ENCODE measurements around the gene SERINC2. TPM values are rescaled to one million over a fixed set of nuclear protein-coding genes. Genes with fewer than 3 reads are reported as not detected.

The SERINC2 gene
- total RNA-seq, 1 donor = 21.2 TPM

- no peak for TF ChIP-seq CTCF (IDR thresholded peaks at IDR 0.05; ENCODE audit: insufficient read depth, low read depth, low read length)
- H3K4me3 ChIP-seq (ENCODE audit: low read depth, low read length) = no peak overlapping the region
- no peak for DNase-seq (ENCODE audit: low read depth)
Measured at GRCh38 chr1:31420716-31421115, 7.7 kb downstream of the SERINC2 start.

GRCh38 chr1:31421371-31422040, 8.5 kb downstream of the SERINC2 start:
- DNase-seq (ENCODE audit: low read depth) = peak; percentile 53
- TF ChIP-seq CTCF (IDR thresholded peaks at IDR 0.05; ENCODE audit: insufficient read depth, low read depth, low read length) = peak; percentile 55
- no peak overlapping the region for H3K4me3 ChIP-seq (ENCODE audit: low read depth, low read length)

GRCh38 chr1:31422505-31423319, 9.7 kb downstream of the SERINC2 start:
- no peak overlapping the region for H3K4me3 ChIP-seq (ENCODE audit: low read depth, low read length)
- peak; percentile 87 for DNase-seq (ENCODE audit: low read depth)
- peak; percentile 98 for TF ChIP-seq CTCF (IDR thresholded peaks at IDR 0.05; ENCODE audit: insufficient read depth, low read depth, low read length)

GRCh38 chr1:31423418-31423947, 10.5 kb downstream of the SERINC2 start:
- no peak for TF ChIP-seq CTCF (IDR thresholded peaks at IDR 0.05; ENCODE audit: insufficient read depth, low read depth, low read length)
- DNase-seq (ENCODE audit: low read depth) = no peak
- no peak overlapping the region for H3K4me3 ChIP-seq (ENCODE audit: low read depth, low read length)

GRCh38 chr1:31424568-31424967, 11.6 kb downstream of the SERINC2 start:
- DNase-seq (ENCODE audit: low read depth) = no peak
- no peak overlapping the region for H3K4me3 ChIP-seq (ENCODE audit: low read depth, low read length)
- TF ChIP-seq CTCF (IDR thresholded peaks at IDR 0.05; ENCODE audit: insufficient read depth, low read depth, low read length) = no peak

- no peak for DNase-seq (ENCODE audit: low read depth)
- no peak for TF ChIP-seq CTCF (IDR thresholded peaks at IDR 0.05; ENCODE audit: insufficient read depth, low read depth, low read length)
- no peak overlapping the region for H3K4me3 ChIP-seq (ENCODE audit: low read depth, low read length)
Measured at GRCh38 chr1:31425301-31426081, 12.5 kb downstream of the SERINC2 start.
